ENCODE results near the gene PRKCE.

PRKCE gene

DNA sequence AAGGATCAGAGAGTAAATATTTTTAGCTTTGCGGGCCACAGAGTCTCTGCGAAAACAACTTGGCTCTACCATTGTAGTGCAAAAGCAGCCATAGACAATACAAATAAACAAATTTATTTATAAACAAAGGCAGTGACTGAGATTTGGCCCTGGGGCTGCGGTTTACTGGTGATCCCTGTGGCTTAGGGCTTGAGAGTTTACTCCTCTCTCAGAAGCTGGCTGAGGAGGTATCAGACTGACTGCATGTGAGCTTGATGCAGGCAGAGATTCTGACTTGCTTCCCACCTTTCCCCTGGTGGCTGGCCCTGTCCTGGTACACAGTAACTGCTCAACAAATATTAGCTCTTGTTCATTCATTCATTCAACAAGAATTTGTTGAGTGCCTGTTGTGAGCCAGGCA is 81.5 kb downstream of the PRKCE start:
- H3K27ac ChIP-seq (ENCODE audit: insufficient read depth, low read depth, low read length, poor library complexity, severe bottlenecking) = no peak overlapping the region
- no peaks in the 10 kb centered on the region for H3K9me3 ChIP-seq (ENCODE audit: control insufficient read depth, low read length)
- no peaks in the 10 kb centered on the region for H3K27me3 ChIP-seq (ENCODE audit: control insufficient read depth, insufficient read depth, low read length, poor library complexity, severe bottlenecking)
- no peak overlapping the region for H3K4me3 ChIP-seq (ENCODE audit: insufficient read depth, low read depth, low read length)
- H3K36me3 ChIP-seq (ENCODE audit: control insufficient read depth, insufficient read depth, low read length) = no peaks in the 10 kb centered on the region
- H3K4me1 ChIP-seq (ENCODE audit: control insufficient read depth, insufficient read depth, low read length) = no peaks in the 10 kb centered on the region
- 79 to 87% methylated on average over 3 of the region's 3 CpGs for WGBS, 2 experiments

DNA sequence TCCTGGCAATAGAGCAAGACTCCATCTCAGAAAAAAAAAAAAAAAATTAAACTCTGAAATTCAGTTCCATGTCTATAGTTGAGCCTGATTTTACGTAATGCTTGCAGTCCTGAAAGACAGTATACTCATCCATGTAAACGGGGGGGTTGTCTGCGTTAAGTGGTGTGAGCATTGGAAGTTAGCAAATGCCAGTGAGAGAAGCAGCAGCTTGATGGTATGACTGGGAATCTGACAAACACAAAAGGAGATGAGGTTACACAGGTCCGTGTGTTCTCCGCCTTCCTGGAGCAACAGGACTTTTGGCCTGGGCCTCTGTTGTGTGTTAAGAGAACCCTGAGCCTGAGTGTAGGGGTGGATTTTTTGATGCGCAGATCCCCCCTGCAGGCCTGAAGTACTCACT is 82.9 kb downstream of the PRKCE start:
- H3K9me3 ChIP-seq (ENCODE audit: control insufficient read depth, low read length) = no peaks in the 10 kb centered on the region
- H3K36me3 ChIP-seq (ENCODE audit: control insufficient read depth, insufficient read depth, low read length) = no peaks in the 10 kb centered on the region
- H3K27me3 ChIP-seq (ENCODE audit: control insufficient read depth, insufficient read depth, low read length, poor library complexity, severe bottlenecking) = no peaks in the 10 kb centered on the region
- H3K4me1 ChIP-seq (ENCODE audit: control insufficient read depth, insufficient read depth, low read length) = no peaks in the 10 kb centered on the region
- WGBS, 2 experiments = 91 to 93% methylated on average over 6 of the region's 6 CpGs
- H3K27ac ChIP-seq (ENCODE audit: insufficient read depth, low read depth, low read length, poor library complexity, severe bottlenecking) = no peak overlapping the region
- H3K4me3 ChIP-seq (ENCODE audit: insufficient read depth, low read depth, low read length) = no peak overlapping the region

- no peaks in the 10 kb centered on the region for H3K27me3 ChIP-seq (ENCODE audit: control insufficient read depth, insufficient read depth, low read length, poor library complexity, severe bottlenecking)
- H3K4me3 ChIP-seq (ENCODE audit: insufficient read depth, low read depth, low read length) = no peak overlapping the region
- no peak overlapping the region for H3K27ac ChIP-seq (ENCODE audit: insufficient read depth, low read depth, low read length, poor library complexity, severe bottlenecking)
- no peaks in the 10 kb centered on the region for H3K4me1 ChIP-seq (ENCODE audit: control insufficient read depth, insufficient read depth, low read length)
- WGBS, 2 experiments = 92 to 93% methylated on average over 6 of the region's 6 CpGs
- no peaks in the 10 kb centered on the region for H3K9me3 ChIP-seq (ENCODE audit: control insufficient read depth, low read length)
- no peaks in the 10 kb centered on the region for H3K36me3 ChIP-seq (ENCODE audit: control insufficient read depth, insufficient read depth, low read length)
Observed at GRCh38 chr2:45734952-45735351, 83.5 kb downstream of the PRKCE start.

DNA sequence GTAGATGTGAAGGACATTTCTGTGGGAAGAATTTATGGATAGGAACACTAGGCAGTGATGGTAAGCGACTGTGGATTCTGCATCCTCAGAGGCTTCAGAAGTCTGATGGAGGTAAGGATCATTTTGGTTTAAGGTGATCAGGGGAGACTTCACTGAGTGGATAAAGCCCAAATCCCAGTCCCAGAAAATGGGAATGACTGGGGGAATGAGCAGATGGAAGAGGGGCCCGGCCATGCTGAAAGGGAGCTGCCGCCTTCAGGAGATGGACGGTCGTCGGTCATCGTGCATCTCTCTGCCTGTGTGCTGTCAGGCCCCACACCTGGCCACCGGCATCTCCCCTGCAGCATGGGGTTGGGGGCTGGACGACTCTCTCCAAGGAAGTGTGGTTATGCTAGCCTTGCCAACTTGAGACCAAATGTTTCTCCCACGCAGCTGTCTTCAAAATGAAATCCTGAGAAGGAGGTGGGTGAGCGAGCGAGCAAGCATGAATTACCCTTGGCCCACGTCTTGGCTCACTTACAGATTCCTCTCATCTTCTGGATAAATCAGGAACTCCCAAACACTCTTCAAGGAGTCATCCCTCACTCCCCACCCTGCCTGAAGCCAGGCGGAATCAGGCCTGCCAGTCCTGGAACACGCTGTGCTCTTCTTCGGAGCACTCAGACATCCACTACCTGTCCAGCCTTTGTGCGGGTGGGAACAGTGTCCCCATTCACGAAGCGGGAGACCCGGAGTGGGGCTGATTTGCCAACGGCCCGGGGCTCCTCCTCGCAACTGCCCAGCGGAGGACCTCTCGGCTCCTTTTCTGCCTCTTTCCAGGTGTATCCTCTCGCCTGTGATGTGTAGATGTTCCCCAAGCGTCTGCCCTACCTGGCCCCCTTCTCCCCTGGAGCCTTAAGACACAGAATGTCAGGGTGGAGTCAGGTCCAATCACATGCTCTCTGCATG is 85.6 kb downstream of the PRKCE start:
- Histone ChIP-seq H3K27ac (ENCODE audit: insufficient read depth, low read depth, low read length, poor library complexity, severe bottlenecking) (no peak overlapping the region), H3K4me1 (ENCODE audit: control insufficient read depth, insufficient read depth, low read length) (no peaks in the 10 kb centered on the region), H3K36me3 (ENCODE audit: control insufficient read depth, insufficient read depth, low read length) (no peaks in the 10 kb centered on the region), H3K27me3 (ENCODE audit: control insufficient read depth, insufficient read depth, low read length, poor library complexity, severe bottlenecking) (no peaks in the 10 kb centered on the region), H3K4me3 (ENCODE audit: insufficient read depth, low read depth, low read length) (no peak overlapping the region), H3K9me3 (ENCODE audit: control insufficient read depth, low read length) (no peaks in the 10 kb centered on the region)
- 93 to 94% methylated on average over 27 of the region's 27 CpGs for WGBS, 2 experiments

DNA sequence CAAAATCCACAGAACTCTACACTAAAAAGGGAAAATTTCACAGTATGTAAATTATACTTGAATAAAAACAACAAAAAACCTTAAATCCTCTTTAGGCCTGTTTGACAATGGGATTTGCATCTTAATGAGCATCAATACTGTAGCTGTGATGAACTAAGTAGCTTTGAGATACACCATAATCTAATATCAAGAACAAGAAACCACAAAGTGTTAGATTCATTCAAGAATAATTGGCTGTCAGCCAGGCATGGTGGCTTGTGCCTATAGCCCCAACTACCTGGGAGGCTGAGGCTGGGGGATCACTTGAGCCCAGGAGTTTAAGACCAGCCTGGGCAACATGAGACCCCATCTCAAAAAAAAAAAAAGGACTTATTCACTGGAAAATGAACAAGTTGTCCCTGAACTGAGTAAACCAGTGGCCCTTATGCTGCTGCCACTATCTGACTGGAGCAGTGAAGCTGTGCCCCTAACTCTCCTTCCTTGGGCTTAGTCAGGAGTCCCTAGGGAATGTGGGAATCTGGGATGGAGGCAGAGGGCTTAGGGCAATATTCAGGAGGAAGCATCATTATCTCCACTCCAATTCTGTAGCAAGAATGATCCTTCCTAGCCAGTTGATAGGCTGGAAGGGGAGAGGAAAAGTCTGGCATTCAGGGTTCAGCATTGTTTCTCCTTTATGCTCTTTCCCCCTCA is 88.5 kb downstream of the PRKCE start:
- no peaks in the 10 kb centered on the region for H3K27me3 ChIP-seq (ENCODE audit: control insufficient read depth, insufficient read depth, low read length, poor library complexity, severe bottlenecking)
- no peak overlapping the region for H3K27ac ChIP-seq (ENCODE audit: insufficient read depth, low read depth, low read length, poor library complexity, severe bottlenecking)
- no peaks in the 10 kb centered on the region for H3K36me3 ChIP-seq (ENCODE audit: control insufficient read depth, insufficient read depth, low read length)
- H3K9me3 ChIP-seq (ENCODE audit: control insufficient read depth, low read length) = no peaks in the 10 kb centered on the region
- H3K4me1 ChIP-seq (ENCODE audit: control insufficient read depth, insufficient read depth, low read length) = no peaks in the 10 kb centered on the region
- H3K4me3 ChIP-seq (ENCODE audit: insufficient read depth, low read depth, low read length) = no peak overlapping the region

GRCh38 chr2:45741161-45741850 is 89.8 kb downstream of the PRKCE start:
- H3K27ac ChIP-seq (ENCODE audit: insufficient read depth, low read depth, low read length, poor library complexity, severe bottlenecking) = no peak overlapping the region

GRCh38 chr2:45743531-45744396 is 92.3 kb downstream of the PRKCE start:
- Histone ChIP-seq H3K4me3 (ENCODE audit: insufficient read depth, low read depth, low read length) (no peak overlapping the region), H3K4me1 (ENCODE audit: control insufficient read depth, insufficient read depth, low read length) (no peaks in the 10 kb centered on the region), H3K9me3 (ENCODE audit: control insufficient read depth, low read length) (no peaks in the 10 kb centered on the region), H3K27ac (ENCODE audit: insufficient read depth, low read depth, low read length, poor library complexity, severe bottlenecking) (no peak overlapping the region), H3K36me3 (ENCODE audit: control insufficient read depth, insufficient read depth, low read length) (no peaks in the 10 kb centered on the region), H3K27me3 (ENCODE audit: control insufficient read depth, insufficient read depth, low read length, poor library complexity, severe bottlenecking) (no peaks in the 10 kb centered on the region)
- 78 to 85% methylated on average over 12 of the region's 12 CpGs for WGBS, 2 experiments

More at GRCh38 chr2:45741161-45741850, 89.8 kb downstream of the PRKCE start:
- Histone ChIP-seq H3K4me1 (ENCODE audit: control insufficient read depth, insufficient read depth, low read length) (no peaks in the 10 kb centered on the region), H3K9me3 (ENCODE audit: control insufficient read depth, low read length) (no peaks in the 10 kb centered on the region), H3K27me3 (ENCODE audit: control insufficient read depth, insufficient read depth, low read length, poor library complexity, severe bottlenecking) (no peaks in the 10 kb centered on the region), H3K36me3 (ENCODE audit: control insufficient read depth, insufficient read depth, low read length) (no peaks in the 10 kb centered on the region), H3K4me3 (ENCODE audit: insufficient read depth, low read depth, low read length) (no peak overlapping the region)
- WGBS, 2 experiments = 87 to 88% methylated on average over 7 of the region's 7 CpGs

DNA sequence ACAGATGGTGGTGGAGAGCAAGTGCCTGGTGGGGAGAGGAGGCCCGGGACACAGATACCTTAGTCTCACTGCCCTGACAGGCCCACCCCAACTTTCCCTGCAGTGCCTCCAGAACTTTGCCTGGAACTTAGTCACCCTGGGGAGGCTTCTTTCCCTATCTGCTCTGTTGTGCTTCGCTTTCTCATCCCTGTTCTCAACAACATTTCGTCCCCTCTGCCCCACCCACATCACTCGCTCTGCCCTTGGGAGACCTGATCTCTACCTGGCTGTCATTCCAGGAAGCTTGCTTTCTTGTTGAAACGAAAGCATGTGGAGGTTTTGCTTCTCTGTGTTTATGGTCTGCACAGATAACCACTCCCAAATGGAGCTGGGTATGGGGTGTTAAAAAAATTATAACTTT is 93.8 kb downstream of the PRKCE start:
- WGBS, 2 experiments = 88 to 92% methylated on average over 5 of the region's 5 CpGs
- Histone ChIP-seq H3K4me1 (ENCODE audit: control insufficient read depth, insufficient read depth, low read length) (no peaks in the 10 kb centered on the region), H3K4me3 (ENCODE audit: insufficient read depth, low read depth, low read length) (no peak overlapping the region), H3K36me3 (ENCODE audit: control insufficient read depth, insufficient read depth, low read length) (no peaks in the 10 kb centered on the region), H3K9me3 (ENCODE audit: control insufficient read depth, low read length) (no peaks in the 10 kb centered on the region), H3K27me3 (ENCODE audit: control insufficient read depth, insufficient read depth, low read length, poor library complexity, severe bottlenecking) (no peaks in the 10 kb centered on the region), H3K27ac (ENCODE audit: insufficient read depth, low read depth, low read length, poor library complexity, severe bottlenecking) (no peak overlapping the region)

DNA sequence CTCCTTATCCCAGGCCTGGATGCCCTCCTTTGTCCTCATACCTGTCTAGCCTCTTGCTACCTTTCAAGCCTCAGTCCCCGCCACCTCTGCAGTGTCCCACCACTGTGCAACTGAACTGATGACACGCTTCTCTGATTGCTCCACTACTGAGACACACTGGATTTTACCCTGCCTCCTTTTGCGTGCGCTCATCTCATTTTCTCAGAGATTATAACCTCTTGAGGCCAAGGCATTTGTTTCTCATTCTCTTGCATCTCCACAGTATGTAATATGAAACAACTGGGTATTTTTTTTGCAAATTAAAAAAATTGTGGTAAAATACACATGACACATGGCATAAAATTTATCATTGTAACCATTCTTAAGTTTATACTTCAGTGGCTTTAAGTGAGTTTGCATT is 95.4 kb downstream of the PRKCE start:
- H3K36me3 ChIP-seq (ENCODE audit: control insufficient read depth, insufficient read depth, low read length) = no peaks in the 10 kb centered on the region
- WGBS, 2 experiments = 95 to 97% methylated on average over 4 of the region's 4 CpGs
- H3K4me3 ChIP-seq (ENCODE audit: insufficient read depth, low read depth, low read length) = no peak overlapping the region
- H3K27me3 ChIP-seq (ENCODE audit: control insufficient read depth, insufficient read depth, low read length, poor library complexity, severe bottlenecking) = no peaks in the 10 kb centered on the region
- H3K4me1 ChIP-seq (ENCODE audit: control insufficient read depth, insufficient read depth, low read length) = no peaks in the 10 kb centered on the region
- no peaks in the 10 kb centered on the region for H3K9me3 ChIP-seq (ENCODE audit: control insufficient read depth, low read length)
- no peak overlapping the region for H3K27ac ChIP-seq (ENCODE audit: insufficient read depth, low read depth, low read length, poor library complexity, severe bottlenecking)

Measured in ectodermal cell (in vitro differentiated cells).